ENCODE data around the gene OTUD5. TPM values are rescaled to one million over a fixed set of nuclear protein-coding genes. Genes with fewer than 3 reads are reported as not detected.

OTUD5 gene
- total RNA-seq, 4 donors from 2014 or later: 32.7 to 43.0 (median 38.3) TPM

DNA sequence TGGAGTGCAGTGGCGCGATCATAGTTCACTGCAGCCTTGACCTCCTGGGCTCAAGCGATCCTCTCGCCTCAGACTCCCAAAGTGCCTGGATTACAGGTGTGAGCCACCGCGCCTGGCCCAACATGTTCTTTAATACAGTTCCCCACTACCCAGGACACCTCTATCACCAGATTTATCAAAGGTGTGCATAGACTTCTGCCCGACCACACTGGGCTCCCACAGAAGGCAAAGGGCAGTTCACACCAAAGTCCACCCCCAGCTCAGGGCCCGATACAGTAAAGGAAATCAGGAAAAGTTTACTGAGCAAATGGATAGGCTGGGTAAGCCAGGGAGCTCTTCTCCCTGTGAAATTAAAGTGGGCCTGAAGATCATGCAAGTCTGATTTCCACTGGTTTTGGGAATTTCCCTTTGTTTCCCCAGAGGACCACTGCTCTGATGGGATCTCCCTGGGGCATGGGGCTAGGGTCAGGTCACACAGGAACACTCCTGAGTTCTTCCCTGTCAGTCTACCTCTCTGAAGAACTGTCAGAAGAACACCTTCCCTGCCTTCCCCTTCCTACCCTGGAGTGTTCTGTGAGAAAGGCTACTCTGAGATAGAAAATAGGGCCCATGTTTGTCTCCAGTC lies 20.9 kb downstream of the OTUD5 start:
- ATAC-seq (ENCODE audit: low FRiP score) (no peak), DNase-seq (ENCODE audit: low spot score) (no peak)
- TF ChIP-seq, protein P1, sequence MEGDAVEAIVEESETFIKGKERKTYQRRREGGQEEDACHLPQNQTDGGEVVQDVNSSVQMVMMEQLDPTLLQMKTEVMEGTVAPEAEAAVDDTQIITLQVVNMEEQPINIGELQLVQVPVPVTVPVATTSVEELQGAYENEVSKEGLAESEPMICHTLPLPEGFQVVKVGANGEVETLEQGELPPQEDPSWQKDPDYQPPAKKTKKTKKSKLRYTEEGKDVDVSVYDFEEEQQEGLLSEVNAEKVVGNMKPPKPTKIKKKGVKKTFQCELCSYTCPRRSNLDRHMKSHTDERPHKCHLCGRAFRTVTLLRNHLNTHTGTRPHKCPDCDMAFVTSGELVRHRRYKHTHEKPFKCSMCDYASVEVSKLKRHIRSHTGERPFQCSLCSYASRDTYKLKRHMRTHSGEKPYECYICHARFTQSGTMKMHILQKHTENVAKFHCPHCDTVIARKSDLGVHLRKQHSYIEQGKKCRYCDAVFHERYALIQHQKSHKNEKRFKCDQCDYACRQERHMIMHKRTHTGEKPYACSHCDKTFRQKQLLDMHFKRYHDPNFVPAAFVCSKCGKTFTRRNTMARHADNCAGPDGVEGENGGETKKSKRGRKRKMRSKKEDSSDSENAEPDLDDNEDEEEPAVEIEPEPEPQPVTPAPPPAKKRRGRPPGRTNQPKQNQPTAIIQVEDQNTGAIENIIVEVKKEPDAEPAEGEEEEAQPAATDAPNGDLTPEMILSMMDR (IDR thresholded peaks at IDR 0.05): no peak

DNA sequence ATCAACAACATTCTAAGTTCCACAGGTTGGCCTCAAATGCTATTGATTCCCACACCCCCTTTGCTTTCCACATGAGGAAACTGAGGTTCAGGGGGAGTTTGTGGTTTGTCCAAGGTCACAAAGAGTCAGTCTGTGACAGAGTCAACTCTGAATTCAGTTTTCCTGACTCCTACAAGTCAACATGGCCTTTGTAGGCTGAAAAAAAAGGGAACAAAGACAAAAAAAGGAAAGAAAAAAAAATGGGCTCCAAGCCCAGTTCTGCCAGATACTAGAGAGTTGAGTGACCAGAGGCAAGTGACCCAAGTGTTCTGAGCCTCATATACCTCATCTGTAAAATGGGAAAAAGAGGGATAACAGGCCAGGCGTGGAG lies 22.1 kb downstream of the OTUD5 start:
- TF ChIP-seq, protein P1 (IDR thresholded peaks at IDR 0.05): no peak
- DNase-seq (ENCODE audit: low spot score) (no peak), ATAC-seq (ENCODE audit: low FRiP score) (no peak)

DNA sequence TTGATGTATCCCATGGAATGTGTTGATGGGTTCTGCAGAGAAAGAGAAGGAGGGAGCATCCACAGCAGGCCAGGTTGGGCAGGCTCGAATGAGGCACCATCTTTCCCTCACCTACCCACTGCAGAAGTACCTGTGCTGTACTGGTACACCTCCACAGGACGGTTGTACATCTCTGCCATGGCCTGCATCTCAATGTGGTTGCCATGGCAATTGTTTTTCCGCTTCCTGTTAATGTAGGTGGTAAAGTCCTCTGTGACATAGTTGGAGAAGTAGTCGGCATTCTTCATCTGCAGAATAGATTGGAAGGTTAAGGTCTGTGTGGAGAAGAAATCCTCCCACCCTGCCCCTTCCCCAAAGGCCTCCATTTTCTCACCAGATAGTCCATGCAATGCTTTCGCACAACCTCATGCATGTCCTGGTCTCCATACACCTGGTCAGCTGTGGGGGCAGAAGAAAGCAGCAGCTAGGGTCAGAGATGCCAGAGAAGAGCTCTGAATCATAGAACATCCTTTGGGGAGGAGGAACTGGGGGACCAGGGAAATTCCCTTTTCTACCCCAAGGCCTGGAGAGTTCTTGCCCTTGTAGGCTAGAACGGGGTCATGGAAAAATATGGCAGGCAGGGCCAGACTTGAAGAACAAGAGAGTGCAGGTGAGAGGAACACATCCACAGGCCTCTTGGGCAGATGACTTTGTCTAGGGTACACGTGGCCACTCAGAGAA lies 22.7 kb downstream of the OTUD5 start:
- ATAC-seq (ENCODE audit: low FRiP score): no peak
- TF ChIP-seq, protein P1 (IDR thresholded peaks at IDR 0.05): no peak

DNA sequence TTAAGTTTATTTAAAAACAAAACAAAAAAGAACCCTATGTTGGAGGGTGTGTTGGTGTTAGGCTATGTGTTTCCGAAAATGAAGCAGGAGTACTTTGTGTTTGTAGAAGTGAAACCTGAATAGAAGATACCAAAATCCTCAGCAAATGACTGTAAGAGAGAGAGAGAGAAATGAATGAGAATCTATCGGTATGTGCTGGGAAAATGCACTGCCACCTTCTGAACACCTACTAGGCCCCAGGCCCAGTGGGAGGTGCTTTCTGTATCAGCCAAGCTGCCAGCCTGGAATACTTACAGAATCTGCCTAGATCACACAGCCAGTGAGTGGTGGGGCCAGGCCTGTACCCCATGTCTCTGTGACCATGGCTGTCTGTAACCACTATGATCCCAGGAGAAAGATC lies 23.6 kb downstream of the OTUD5 start:
- TF ChIP-seq, protein P1 (IDR thresholded peaks at IDR 0.05): no peak
- DNase-seq (ENCODE audit: low spot score) (no peak), ATAC-seq (ENCODE audit: low FRiP score) (no peak)

More for the DNA sequence above, 22.7 kb downstream of the OTUD5 start:
- DNase-seq (ENCODE audit: low spot score): no peak

DNA sequence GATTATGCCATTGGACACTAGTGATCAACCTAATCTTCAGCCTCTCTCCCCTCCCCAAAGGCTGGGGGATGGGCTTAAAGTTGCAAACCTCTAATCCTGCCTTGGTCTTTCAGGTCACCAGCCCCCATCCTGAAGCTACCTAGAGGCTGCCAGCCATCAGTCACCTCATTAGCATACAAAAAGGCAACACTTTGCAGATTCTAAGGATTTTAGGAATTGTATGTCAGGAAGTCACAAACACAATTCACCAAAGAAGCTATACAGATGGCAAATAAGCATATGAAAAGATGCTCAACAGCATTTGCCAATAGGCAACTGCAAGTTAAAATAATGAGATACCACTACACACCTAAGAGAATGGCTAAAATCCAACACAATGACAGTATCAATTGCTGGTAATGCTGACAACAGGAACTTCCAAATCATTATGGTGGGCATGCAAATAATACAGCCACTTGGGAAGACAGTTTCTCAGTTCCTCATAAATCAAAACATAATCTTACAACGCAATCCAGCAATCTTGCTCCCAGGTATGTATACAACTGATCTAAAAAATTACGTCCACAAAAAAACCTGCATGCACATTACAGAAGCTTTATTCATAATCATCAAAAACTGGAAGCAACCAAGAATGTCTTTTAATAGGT lies 29.5 kb downstream of the OTUD5 start:
- ATAC-seq (ENCODE audit: low FRiP score): no peak
- no peak for DNase-seq (ENCODE audit: low spot score)
- TF ChIP-seq, protein P1 (IDR thresholded peaks at IDR 0.05): no peak

DNA sequence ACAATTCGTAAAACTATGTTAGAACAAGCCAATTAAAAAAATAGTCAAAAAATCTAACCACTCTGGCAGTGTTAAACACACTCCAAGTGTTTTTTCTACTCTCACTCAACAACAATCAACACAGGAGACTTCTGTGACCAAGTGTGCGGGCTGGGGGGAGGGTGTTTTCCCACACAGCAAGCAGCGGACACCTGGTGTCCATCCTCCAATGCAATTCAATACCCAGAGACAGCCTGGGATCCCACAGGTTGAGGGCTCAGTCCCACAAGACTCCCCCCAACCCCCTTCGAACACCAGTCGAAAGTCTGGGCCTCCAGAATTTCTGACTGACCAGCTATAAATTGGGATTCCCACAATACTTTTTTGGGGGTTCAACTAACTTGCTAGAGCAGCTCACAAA lies 30.3 kb downstream of the OTUD5 start:
- TF ChIP-seq, protein P1 (IDR thresholded peaks at IDR 0.05): no peak
- DNase-seq (ENCODE audit: low spot score) (no peak), ATAC-seq (ENCODE audit: low FRiP score) (no peak)

Measured in omental fat pad (tissue), 4 donors.